GM12892 (cell line): ENCODE results near the gene SIRT3.
"Not testable (repeated sequence)": the region's sequence is repeated elsewhere in the genome, so short reads cannot be mapped to it uniquely, and the experiment has no call there.

Experiments
- DNase-seq: peaks from one replicate; pipeline ENCODE4 v3.0.0; 2011; ENCODE audit not compliant: insufficient read length
- FAIRE-seq: peaks from 2 replicates; lab custom pipeline; 2011; peaks lifted over from hg19 to GRCh38; lab: Jason Lieb, UNC
- POLR2A ChIP-seq: IDR thresholded peaks from 2 replicates; pipeline ENCODE4 v1.6.1; 2011; ENCODE audit warnings: low read depth, low read length, control low read depth
- POLR2AphosphoS5 ChIP-seq: IDR thresholded peaks from 2 replicates; pipeline ENCODE4 v1.6.1; 2011; ENCODE audit warnings: low read depth, low read length, control low read depth
- TAF1 ChIP-seq: IDR thresholded peaks from 2 replicates; pipeline ENCODE4 v1.6.1; 2011; ENCODE audit warnings: low read depth, mild to moderate bottlenecking, control low read depth, low read length, borderline replicate concordance

The SIRT3 gene

GRCh38 chr11:198236-198806 lies 37.8 kb downstream of the SIRT3 start:
- FAIRE-seq (no peak), DNase-seq (no peak)
- no peak for TF ChIP-seq POLR2A
- no peak for TF ChIP-seq TAF1
- no peak for TF ChIP-seq POLR2AphosphoS5

GRCh38 chr11:197741-198235 lies 38.4 kb downstream of the SIRT3 start:
- TF ChIP-seq POLR2A, result no peak
- TF ChIP-seq POLR2AphosphoS5, result no peak
- TF ChIP-seq TAF1, result no peak
- no peak for FAIRE-seq
- no peak for DNase-seq

GRCh38 chr11:196786-197731 lies 39.1 kb downstream of the SIRT3 start:
- TF ChIP-seq POLR2AphosphoS5 (no peak), POLR2A (no peak), TAF1 (no peak)
- FAIRE-seq (no peak), DNase-seq (no peak)

GRCh38 chr11:193481-193880 lies 42.7 kb downstream of the SIRT3 start:
- DNase-seq, FAIRE-seq: not testable (repeated sequence)

- DNase-seq, FAIRE-seq: not testable (repeated sequence)
Observed at GRCh38 chr11:192674-193128, 43.4 kb downstream of the SIRT3 start, which contains the start of gene SCGB1C1. Gene SCGB1C1 (plus strand): TSS chr11:193078. CDS start chr11:193100, 22 bp downstream.

GRCh38 chr11:191490-192478 lies 44.4 kb downstream of the SIRT3 start:
- peak; percentile 99 for FAIRE-seq
- DNase-seq, result not testable (repeated sequence)

GRCh38 chr11:190546-190945 lies 45.6 kb downstream of the SIRT3 start:
- not testable (repeated sequence) for DNase-seq, FAIRE-seq

- not testable (repeated sequence) for DNase-seq
Observed at GRCh38 chr11:189843-190311, 46.3 kb downstream of the SIRT3 start.

GRCh38 chr11:189200-189783 lies 46.9 kb downstream of the SIRT3 start:
- DNase-seq, FAIRE-seq: not testable (repeated sequence)

More at GRCh38 chr11:189843-190311, 46.3 kb downstream of the SIRT3 start:
- not testable (repeated sequence) for FAIRE-seq

GRCh38 chr11:180242-180641 lies 55.9 kb downstream of the SIRT3 start:
- not testable (repeated sequence) for DNase-seq, FAIRE-seq
